ENCODE results near the gene NLGN2.

DNA sequence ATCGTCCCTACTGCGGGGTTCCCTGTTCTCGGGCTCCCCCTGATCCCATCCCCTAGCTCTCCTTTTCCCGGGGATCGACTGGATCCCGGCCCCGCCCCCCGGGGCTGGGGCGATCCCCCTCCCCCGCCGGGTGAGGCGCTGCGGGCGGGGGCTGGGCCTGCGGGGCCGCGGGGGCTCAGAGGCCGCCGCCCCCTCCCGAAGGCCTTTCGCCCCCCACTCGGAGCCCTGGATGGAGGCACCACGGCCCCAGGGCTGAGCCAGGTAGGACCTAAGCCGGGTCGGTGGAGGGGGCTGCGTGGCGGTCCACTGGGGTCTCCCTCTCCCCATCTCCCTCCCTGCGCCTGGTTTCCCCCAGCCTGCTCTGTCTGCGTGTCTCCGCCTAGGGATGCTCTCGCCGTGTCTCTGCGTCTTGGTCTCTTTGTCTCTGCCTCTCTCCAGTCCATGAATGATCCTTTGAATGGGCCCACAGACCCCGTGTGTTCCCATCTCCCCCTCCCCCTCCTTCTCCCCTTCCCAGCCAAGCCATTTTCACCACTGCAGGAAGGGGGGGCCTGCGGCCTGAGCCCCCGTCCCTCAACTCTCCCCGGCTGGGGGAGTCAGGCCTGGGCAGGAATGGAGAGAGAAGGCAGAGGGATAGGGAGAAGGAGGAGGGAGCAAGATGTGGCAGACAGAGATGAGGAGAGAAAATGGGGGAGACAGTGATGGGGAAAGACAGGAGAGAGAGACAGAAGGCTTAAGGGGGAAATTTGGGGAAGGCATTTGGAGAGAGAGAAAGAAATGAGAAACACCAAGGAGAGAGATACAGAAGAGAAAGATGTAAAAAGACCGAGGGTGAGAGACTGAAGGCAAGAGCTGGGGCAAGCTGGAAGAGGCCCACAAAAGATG, 2.1 kb upstream of the NLGN2 start:
- TF ChIP-seq, protein P1, sequence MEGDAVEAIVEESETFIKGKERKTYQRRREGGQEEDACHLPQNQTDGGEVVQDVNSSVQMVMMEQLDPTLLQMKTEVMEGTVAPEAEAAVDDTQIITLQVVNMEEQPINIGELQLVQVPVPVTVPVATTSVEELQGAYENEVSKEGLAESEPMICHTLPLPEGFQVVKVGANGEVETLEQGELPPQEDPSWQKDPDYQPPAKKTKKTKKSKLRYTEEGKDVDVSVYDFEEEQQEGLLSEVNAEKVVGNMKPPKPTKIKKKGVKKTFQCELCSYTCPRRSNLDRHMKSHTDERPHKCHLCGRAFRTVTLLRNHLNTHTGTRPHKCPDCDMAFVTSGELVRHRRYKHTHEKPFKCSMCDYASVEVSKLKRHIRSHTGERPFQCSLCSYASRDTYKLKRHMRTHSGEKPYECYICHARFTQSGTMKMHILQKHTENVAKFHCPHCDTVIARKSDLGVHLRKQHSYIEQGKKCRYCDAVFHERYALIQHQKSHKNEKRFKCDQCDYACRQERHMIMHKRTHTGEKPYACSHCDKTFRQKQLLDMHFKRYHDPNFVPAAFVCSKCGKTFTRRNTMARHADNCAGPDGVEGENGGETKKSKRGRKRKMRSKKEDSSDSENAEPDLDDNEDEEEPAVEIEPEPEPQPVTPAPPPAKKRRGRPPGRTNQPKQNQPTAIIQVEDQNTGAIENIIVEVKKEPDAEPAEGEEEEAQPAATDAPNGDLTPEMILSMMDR (IDR thresholded peaks at IDR 0.05; ENCODE audit: insufficient read depth, low read length), result no peak
- TF ChIP-seq POLR2AphosphoS5 (IDR thresholded peaks at IDR 0.05; ENCODE audit: low read depth) (no peak), GABPA (IDR thresholded peaks at IDR 0.05; ENCODE audit: low read depth) (no peak)

Measured in HL-60 (cell line).